DND-41 (cell line): ENCODE measurements around the gene POLR2L.

Source experiments
- CTCF ChIP-seq: IDR thresholded peaks from 2 replicates; pipeline ENCODE4 v1.5.1; 2012; ENCODE audit warnings: borderline replicate concordance, low read length, moderate library complexity, mild to moderate bottlenecking; ENCODE audit not compliant: poor library complexity, severe bottlenecking; ENCODE audit errors: extremely low read depth
- EZH2 ChIP-seq: IDR thresholded peaks from 3 replicates; pipeline ENCODE4 v1.6.1; 2012; ENCODE audit warnings: borderline replicate concordance, low read depth, mild to moderate bottlenecking, moderate library complexity, low read length, inconsistent platforms; ENCODE audit not compliant: severe bottlenecking

GRCh38 chr11:868802-869201, 26.5 kb upstream of the POLR2L start:
- TF ChIP-seq CTCF: no peak
- no peak for TF ChIP-seq EZH2
